CD4-positive, alpha-beta T cell (primary cell): ENCODE measurements around the gene ICOS. TPM values are rescaled to one million over a fixed set of nuclear protein-coding genes. Genes with fewer than 3 reads are reported as not detected.

Source experiments
- ATAC-seq: fragments of 200-7000 bp; cut with Tn5 transposase; one replicate; pipeline ENCODE4 v1.10.0; 2022; ENCODE audit warnings: mild to moderate bottlenecking; ENCODE audit not compliant: poor library complexity
- CTCF ChIA-PET: fragments of 350-600 bp; sonication (Branson Sonifier 250); formaldehyde crosslinking; loops from one replicate; lab custom pipeline; 2021; ENCODE audit warnings: antibody characterized with exemption, inconsistent platforms; lab: Charles Lee
- POLR2A ChIA-PET: fragments of 350-600 bp; sonication (Branson Sonifier 250); formaldehyde crosslinking; loops from one replicate; lab custom pipeline; 2021; ENCODE audit warnings: antibody characterized with exemption, inconsistent platforms; lab: Charles Lee
- DNase-seq, 14 experiments: peaks; one replicate each; pipeline ENCODE4 v3.0.0-alpha.2; 2013 to 2020; ENCODE audit warnings: mixed read lengths in 2 of 14
- H3K27ac ChIP-seq, 2 donors: one replicate each; pipeline versions ENCODE4 v1.5.1 to v1.7.0; 2013; ENCODE audit warnings: low read length in 2 of 2, low read depth in 1 of 2, mild to moderate bottlenecking in 1 of 2
- H3K27me3 ChIP-seq, 2 experiments: 1 replicate in 1 of 2; 2 replicates in 1 of 2; pipeline versions ENCODE4 v1.6.1 to v1.7.0; 2013; ENCODE audit warnings: low read length in 2 of 2, control low read depth in 1 of 2, mild to moderate bottlenecking in 1 of 2, moderate library complexity in 1 of 2; ENCODE audit not compliant: insufficient read depth in 2 of 2, control insufficient read depth in 1 of 2
- H3K36me3 ChIP-seq: one replicate; pipeline ENCODE4 v1.6.1; 2013; ENCODE audit warnings: low read length, control low read depth; ENCODE audit not compliant: insufficient read depth
- H3K4me1 ChIP-seq: one replicate; pipeline ENCODE4 v1.6.1; 2013; ENCODE audit warnings: low read length, control low read depth; ENCODE audit not compliant: insufficient read depth
- H3K4me3 ChIP-seq: one replicate; pipeline ENCODE4 v1.5.1; 2013; ENCODE audit warnings: mild to moderate bottlenecking, low read length, moderate library complexity
- H3K9me3 ChIP-seq, 2 experiments: 1 replicate in 1 of 2; 2 replicates in 1 of 2; pipeline versions ENCODE4 v1.6.1 to v1.7.0; 2013; ENCODE audit warnings: low read length in 2 of 2, mild to moderate bottlenecking in 2 of 2, control low read depth in 1 of 2, moderate library complexity in 1 of 2; ENCODE audit not compliant: control insufficient read depth in 1 of 2, insufficient read depth in 1 of 2
- H3K27ac Mint-ChIP-seq: one replicate; pipeline ENCODE4 v1.8.0; 2020; ENCODE audit warnings: mixed read lengths
- H3K27me3 Mint-ChIP-seq: one replicate; pipeline ENCODE4 v1.8.0; 2021; ENCODE audit warnings: mixed read lengths
- H3K36me3 Mint-ChIP-seq: one replicate; pipeline ENCODE4 v1.8.0; 2021; ENCODE audit warnings: low read depth, mixed read lengths
- H3K4me1 Mint-ChIP-seq: one replicate; pipeline ENCODE4 v1.8.0; 2021; ENCODE audit warnings: low read depth, mixed read lengths
- H3K4me3 Mint-ChIP-seq: one replicate; pipeline ENCODE4 v1.8.0; 2020; ENCODE audit warnings: mild to moderate bottlenecking, mixed read lengths
- H3K9me3 Mint-ChIP-seq: one replicate; pipeline ENCODE4 v1.8.0; 2020; ENCODE audit warnings: mixed read lengths
- intact Hi-C, 2 experiments: fragments of 100-400 bp; cut with DNase I in 1 of 2; cut with micrococcal nuclease in 1 of 2; formaldehyde crosslinking; loops; one replicate each; pipeline versions ENCODE4 v1.15.1 to v1.9.0; 2023 to 2025; cut with DNase I, micrococcal nuclease
- total RNA-seq, 174 experiments: library from RNA in 2 of 174; stranded (reverse) in 2 of 174; gene quantifications; one replicate each; pipeline ENCODE4 v1.2.3 and lab custom pipeline; 2021 to 2026
- TF ChIP-seq, protein P1 (sequence below): fragments of 200-600 bp; IDR thresholded peaks from one replicate; pipeline ENCODE4 v1.8.0; 2022; ENCODE audit warnings: antibody characterized with exemption, mild to moderate bottlenecking

Gene ICOS
- total RNA-seq, 2 experiments from 2014 or later: 93.3 to 98.1 TPM

DNA sequence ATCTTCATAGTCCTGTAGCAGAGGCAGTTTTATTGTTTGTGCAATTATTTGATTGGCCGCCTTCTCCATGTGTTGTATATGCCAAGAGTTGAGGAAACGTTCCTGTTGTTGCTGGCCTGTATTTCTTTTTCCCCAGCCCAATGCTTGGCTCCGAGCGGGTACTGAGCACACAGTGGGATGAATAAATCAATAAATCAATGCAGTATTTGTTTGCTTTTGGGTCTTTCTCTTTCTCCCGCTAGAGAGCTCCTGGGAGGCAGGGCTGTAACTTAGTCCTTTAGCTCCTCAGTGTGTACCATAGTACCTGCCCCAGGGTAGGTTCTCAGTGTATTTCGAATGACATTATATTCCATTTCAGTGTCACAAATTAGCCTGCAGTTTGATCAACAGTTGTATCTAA is 71.8 kb downstream of the ICOS start:
- Mint-ChIP-seq H3K4me1 (peaks cover 67% of the 10 kb centered on the region), H3K27me3 (no peaks in the 10 kb centered on the region), H3K4me3 (no peak overlapping the region), H3K36me3 (no peaks in the 10 kb centered on the region), H3K9me3 (no peaks in the 10 kb centered on the region), H3K27ac (no peak overlapping the region)
- TF ChIP-seq, protein P1, sequence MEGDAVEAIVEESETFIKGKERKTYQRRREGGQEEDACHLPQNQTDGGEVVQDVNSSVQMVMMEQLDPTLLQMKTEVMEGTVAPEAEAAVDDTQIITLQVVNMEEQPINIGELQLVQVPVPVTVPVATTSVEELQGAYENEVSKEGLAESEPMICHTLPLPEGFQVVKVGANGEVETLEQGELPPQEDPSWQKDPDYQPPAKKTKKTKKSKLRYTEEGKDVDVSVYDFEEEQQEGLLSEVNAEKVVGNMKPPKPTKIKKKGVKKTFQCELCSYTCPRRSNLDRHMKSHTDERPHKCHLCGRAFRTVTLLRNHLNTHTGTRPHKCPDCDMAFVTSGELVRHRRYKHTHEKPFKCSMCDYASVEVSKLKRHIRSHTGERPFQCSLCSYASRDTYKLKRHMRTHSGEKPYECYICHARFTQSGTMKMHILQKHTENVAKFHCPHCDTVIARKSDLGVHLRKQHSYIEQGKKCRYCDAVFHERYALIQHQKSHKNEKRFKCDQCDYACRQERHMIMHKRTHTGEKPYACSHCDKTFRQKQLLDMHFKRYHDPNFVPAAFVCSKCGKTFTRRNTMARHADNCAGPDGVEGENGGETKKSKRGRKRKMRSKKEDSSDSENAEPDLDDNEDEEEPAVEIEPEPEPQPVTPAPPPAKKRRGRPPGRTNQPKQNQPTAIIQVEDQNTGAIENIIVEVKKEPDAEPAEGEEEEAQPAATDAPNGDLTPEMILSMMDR: no peak
- ATAC-seq (no peak), DNase-seq (no peak)
- Histone ChIP-seq H3K4me3 (no peak overlapping the region), H3K27ac (no peak overlapping the region), H3K4me1 (peaks cover 24% of the 10 kb centered on the region), H3K27me3 (no peaks in the 10 kb centered on the region), H3K36me3 (no peaks in the 10 kb centered on the region), H3K9me3 (no peaks in the 10 kb centered on the region)
- ChIA-PET POLR2A (no interaction called here), CTCF (no interaction called here)
- intact Hi-C loops: loop anchor here in 1 of 2 experiments (1.0 kb wide), 1 partner anchor 12 kb away; no protein-coding TSS in a partner anchor

DNA sequence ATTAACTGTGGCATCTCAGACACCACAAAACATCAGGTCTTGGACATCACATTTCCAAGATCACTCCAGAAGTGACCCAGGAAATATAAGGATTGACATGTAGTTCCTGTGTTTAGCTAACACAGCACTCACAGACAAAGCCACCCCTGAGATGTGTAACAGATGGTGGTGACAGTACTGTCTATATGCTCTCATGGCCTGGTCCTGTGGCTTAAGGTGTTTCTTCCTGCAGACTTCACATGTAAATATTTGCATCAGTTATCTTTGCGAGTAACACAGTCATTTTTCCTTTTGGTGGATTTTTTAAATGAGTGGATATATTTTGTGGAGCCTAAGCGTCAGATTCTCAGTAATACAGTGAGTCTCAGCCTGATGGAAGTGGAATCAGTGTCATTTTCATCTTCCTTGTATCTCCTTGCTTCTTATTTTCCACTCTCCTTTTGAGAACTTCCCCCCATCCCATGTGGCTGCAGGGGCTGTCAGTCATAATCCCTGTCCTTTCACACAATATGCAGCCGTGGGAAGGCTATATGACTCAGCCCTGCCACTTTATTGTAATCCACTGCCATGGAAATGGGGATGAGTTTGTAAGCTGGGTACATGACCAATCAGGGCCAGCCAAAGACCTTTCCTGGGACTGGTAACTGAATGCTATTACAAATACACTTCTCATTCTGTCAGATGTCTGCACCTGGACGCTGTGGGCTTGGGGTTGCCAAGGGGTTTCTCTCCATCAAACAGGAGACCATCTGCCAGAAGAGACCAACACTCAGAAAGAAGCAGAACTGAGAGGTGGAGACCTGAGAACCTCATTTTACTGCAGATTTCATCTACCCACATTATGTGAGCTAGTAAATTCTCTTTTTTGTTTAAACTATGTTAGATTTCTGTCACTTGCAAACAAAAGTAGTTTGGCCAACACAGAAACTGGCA is 74.3 kb downstream of the ICOS start:
- DNase-seq (no peak), ATAC-seq (no peak)
- TF ChIP-seq, protein P1: no peak
- POLR2A ChIA-PET: interaction anchor here (1.3 kb wide), 1 partner anchor 11 kb away, joined by 3 read pairs; no protein-coding TSS in a partner anchor
- Mint-ChIP-seq H3K36me3 (no peaks in the 10 kb centered on the region), H3K27me3 (no peaks in the 10 kb centered on the region), H3K9me3 (no peaks in the 10 kb centered on the region), H3K27ac (no peak overlapping the region), H3K4me3 (no peak overlapping the region), H3K4me1 (peaks cover 52% of the 10 kb centered on the region)
- intact Hi-C loops: no loop called here
- CTCF ChIA-PET: no interaction called here
- no peak overlapping the region for H3K4me3 ChIP-seq
- H3K36me3 ChIP-seq: no peaks in the 10 kb centered on the region
- H3K27me3 ChIP-seq: no peaks in the 10 kb centered on the region
- H3K4me1 ChIP-seq: peaks cover 15% of the 10 kb centered on the region
- H3K27ac ChIP-seq: no peak overlapping the region
- H3K9me3 ChIP-seq: no peaks in the 10 kb centered on the region

Other genes with a start within 250 kb of the ICOS start
- gene CD28, start 230.1 kb upstream of the ICOS start, total RNA-seq: 100 to 1,000 TPM; 128 to 130 TPM
- gene CTLA4, start 69.0 kb upstream of the ICOS start, total RNA-seq: 10 to 100 TPM; 49.8 to 52.0 TPM